Fibroblast of lung (primary cell): ENCODE data around the gene DPP6. TPM values are rescaled to one million over a fixed set of nuclear protein-coding genes. Genes with fewer than 3 reads are reported as not detected.
"Not testable (repeated sequence)": the region's sequence is repeated elsewhere in the genome, so short reads cannot be mapped to it uniquely, and the experiment has no call there.

ENCODE experiments used
- DNase-seq, 2 donors: peaks; one replicate each; pipeline versions ENCODE4 v3.0.0 to v3.0.0-alpha.2; 2010; ENCODE audit warnings: low read depth in 2 of 2
- H2AFZ ChIP-seq: 2 replicates; pipeline ENCODE4 v1.5.1; 2012; ENCODE audit warnings: low read length, control low read depth, inconsistent platforms
- H3K27ac ChIP-seq: 2 replicates; pipeline ENCODE4 v1.5.1; 2011; ENCODE audit warnings: low read length, control low read depth; ENCODE audit not compliant: insufficient read depth
- H3K27me3 ChIP-seq: 2 replicates; pipeline ENCODE4 v1.5.1; 2011; ENCODE audit warnings: mild to moderate bottlenecking, low read length; ENCODE audit not compliant: control insufficient read depth, insufficient read depth
- H3K36me3 ChIP-seq: 2 replicates; pipeline ENCODE4 v1.5.1; 2011; ENCODE audit warnings: low read length; ENCODE audit not compliant: control insufficient read depth, insufficient read depth
- H3K4me1 ChIP-seq: 2 replicates; pipeline ENCODE4 v1.5.1; 2011; ENCODE audit warnings: low read length; ENCODE audit not compliant: control insufficient read depth, insufficient read depth; ENCODE audit errors: extremely low read depth
- H3K4me2 ChIP-seq: 2 replicates; pipeline ENCODE4 v1.5.1; 2011; ENCODE audit warnings: low read length, control low read depth; ENCODE audit not compliant: insufficient read depth; ENCODE audit errors: extremely low read depth
- H3K4me3 ChIP-seq, 4 experiments: fragments of 200-600 bp in 1 of 4; sonication (generic) in 1 of 4; replicated peaks in 1 of 4; 2 replicates each; pipeline ENCODE4 v1.5.1; 2011 to 2016; ENCODE audit warnings: low read length in 4 of 4, low read depth in 3 of 4, mild to moderate bottlenecking in 3 of 4, control low read depth in 2 of 4, inconsistent platforms in 1 of 4, mixed read lengths in 1 of 4; ENCODE audit not compliant: insufficient read depth in 1 of 4; ENCODE audit errors: control extremely low read depth in 1 of 4
- H3K79me2 ChIP-seq: 2 replicates; pipeline ENCODE4 v1.5.1; 2012; ENCODE audit warnings: mild to moderate bottlenecking, low read length, inconsistent platforms; ENCODE audit not compliant: control insufficient read depth, insufficient read depth
- H3K9ac ChIP-seq: 2 replicates; pipeline ENCODE4 v1.5.1; 2011; ENCODE audit warnings: mild to moderate bottlenecking, low read length, control low read depth; ENCODE audit not compliant: insufficient read depth
- H3K9me3 ChIP-seq: 2 replicates; pipeline ENCODE4 v1.5.1; 2012; ENCODE audit warnings: low read depth, low read length; ENCODE audit not compliant: control insufficient read depth, insufficient read depth
- H4K20me1 ChIP-seq: 2 replicates; pipeline ENCODE4 v1.5.1; 2011; ENCODE audit warnings: low read length; ENCODE audit not compliant: control insufficient read depth, insufficient read depth; ENCODE audit errors: extremely low read depth
- polyA plus RNA-seq, 2 donors: library from polyadenylated mRNA; depleted of rRNA in 1 of 2; stranded (reverse) in 1 of 2; unstranded in 1 of 2; fragments of >200 nt; gene quantifications; 2 replicates each; pipeline ENCODE4 v1.2.1, GENCODE V29; 2011 to 2012; ENCODE audit warnings: missing spikeins in 1 of 2
- total RNA-seq: library from RNA; depleted of rRNA; stranded (reverse); fragments of >200 nt; gene quantifications from 2 replicates; pipeline ENCODE4 v1.2.1, GENCODE V29; 2014

Gene DPP6
- total and polyA plus RNA-seq, 2 donors (not counting 1 experiment from before 2014, with no cell fraction given): not detected

GRCh38 chr7:154146707-154147038 lies 94.5 kb downstream of the DPP6 start:
- H3K4me2 ChIP-seq, H3K4me1 ChIP-seq, H3K27ac ChIP-seq, H3K36me3 ChIP-seq, H4K20me1 ChIP-seq, H3K9me3 ChIP-seq, H3K27me3 ChIP-seq, H3K9ac ChIP-seq, DNase-seq, H2AFZ ChIP-seq, H3K79me2 ChIP-seq, H3K4me3 ChIP-seq: not testable (repeated sequence)

- H3K9ac ChIP-seq, H3K79me2 ChIP-seq, H3K4me1 ChIP-seq, H3K27me3 ChIP-seq, H3K36me3 ChIP-seq, H4K20me1 ChIP-seq, H3K27ac ChIP-seq, H3K4me2 ChIP-seq, H2AFZ ChIP-seq, H3K4me3 ChIP-seq, DNase-seq, H3K9me3 ChIP-seq: not testable (repeated sequence)
Measured at GRCh38 chr7:154148791-154149516, 96.8 kb downstream of the DPP6 start.

GRCh38 chr7:154150656-154151055 lies 98.5 kb downstream of the DPP6 start:
- not testable (repeated sequence) for H3K4me2 ChIP-seq, H4K20me1 ChIP-seq, H3K27me3 ChIP-seq, H3K9ac ChIP-seq, H3K36me3 ChIP-seq, H3K79me2 ChIP-seq, H3K9me3 ChIP-seq, H3K4me3 ChIP-seq, H3K27ac ChIP-seq, H2AFZ ChIP-seq, DNase-seq, H3K4me1 ChIP-seq

GRCh38 chr7:154151306-154151705 lies 99.1 kb downstream of the DPP6 start:
- not testable (repeated sequence) for H4K20me1 ChIP-seq, H3K4me3 ChIP-seq

GRCh38 chr7:154155928-154156327 lies 103.7 kb downstream of the DPP6 start:
- not testable (repeated sequence) for DNase-seq, H3K4me1 ChIP-seq, H3K9ac ChIP-seq, H3K27me3 ChIP-seq, H3K4me3 ChIP-seq, H2AFZ ChIP-seq, H3K9me3 ChIP-seq, H3K4me2 ChIP-seq, H3K36me3 ChIP-seq, H3K79me2 ChIP-seq, H3K27ac ChIP-seq, H4K20me1 ChIP-seq

More at GRCh38 chr7:154151306-154151705, 99.1 kb downstream of the DPP6 start:
- H3K27me3 ChIP-seq, DNase-seq, H3K9ac ChIP-seq, H3K4me2 ChIP-seq, H3K9me3 ChIP-seq, H3K79me2 ChIP-seq, H3K4me1 ChIP-seq, H2AFZ ChIP-seq, H3K36me3 ChIP-seq, H3K27ac ChIP-seq: not testable (repeated sequence)

- not testable (repeated sequence) for H3K4me3 ChIP-seq, H2AFZ ChIP-seq, DNase-seq, H3K79me2 ChIP-seq, H3K27ac ChIP-seq, H3K36me3 ChIP-seq, H3K9me3 ChIP-seq, H3K9ac ChIP-seq, H4K20me1 ChIP-seq, H3K4me1 ChIP-seq, H3K4me2 ChIP-seq, H3K27me3 ChIP-seq
Measured at GRCh38 chr7:154162921-154163320, 110.7 kb downstream of the DPP6 start.

DNA sequence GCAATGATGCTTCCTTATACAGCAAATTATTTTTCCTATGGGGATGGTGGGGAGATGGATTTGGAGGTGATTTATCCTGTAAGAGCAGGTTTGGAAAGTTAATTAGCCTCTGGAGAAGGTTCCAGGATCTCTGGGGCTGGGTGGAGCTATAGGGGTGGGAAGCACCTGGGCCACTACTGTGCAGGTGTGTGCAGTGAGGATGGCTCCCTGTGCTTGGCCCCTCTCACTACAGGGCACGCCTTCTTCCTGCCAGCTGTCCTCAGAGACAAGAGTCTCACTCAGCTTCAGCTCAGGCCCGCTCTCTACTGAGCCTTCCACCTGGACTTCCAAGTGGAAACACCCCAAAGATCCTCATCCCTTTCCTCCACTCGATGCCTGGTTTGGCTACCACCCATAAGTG lies 111.4 kb downstream of the DPP6 start:
- H3K9ac ChIP-seq, H3K4me1 ChIP-seq, H3K9me3 ChIP-seq, H3K36me3 ChIP-seq, H4K20me1 ChIP-seq, DNase-seq, H3K27ac ChIP-seq, H3K4me3 ChIP-seq, H3K27me3 ChIP-seq, H3K79me2 ChIP-seq, H2AFZ ChIP-seq, H3K4me2 ChIP-seq: not testable (repeated sequence)
